HepG2 (cell line): Measurements from ENCODE around the gene NAB2. TPM values are rescaled to one million over a fixed set of nuclear protein-coding genes. Genes with fewer than 3 reads are reported as not detected.
A peak's percentile ranks its signal among the peaks of the same experiment; 100 is the strongest.

Experiments used
- FOXA1 ChIP-seq, 2 experiments: fragments of 450-650 bp in 1 of 2; sonication (generic) in 1 of 2; formaldehyde crosslinking in 1 of 2; IDR thresholded peaks; 2 replicates each; pipeline versions ENCODE4 v1.4.0 to v1.6.1; 2016 to 2020; ENCODE audit warnings: missing genetic modification reagents in 1 of 2
- HNF4G ChIP-seq, 2 experiments: sonication (generic) in 1 of 2; formaldehyde crosslinking in 1 of 2; IDR thresholded peaks; 2 replicates each; pipeline versions ENCODE4 v1.4.0 to v1.6.1; 2011 to 2020; ENCODE audit warnings: borderline replicate concordance in 2 of 2, low read depth in 2 of 2, mild to moderate bottlenecking in 2 of 2, low read length in 1 of 2, missing genetic modification reagents in 1 of 2, moderate library complexity in 1 of 2
- IKZF4 ChIP-seq: sonication (generic); formaldehyde crosslinking; IDR thresholded peaks from 2 replicates; pipeline ENCODE4 v1.5.1; 2020; ENCODE audit warnings: borderline replicate concordance, mild to moderate bottlenecking, low read depth, missing genetic modification reagents; ENCODE audit errors: not compliant biosample characterization
- MEIS1 ChIP-seq: sonication (generic); formaldehyde crosslinking; IDR thresholded peaks from 2 replicates; pipeline ENCODE4 v1.9.0; 2021; ENCODE audit warnings: mild to moderate bottlenecking, missing genetic modification reagents, moderate library complexity, borderline replicate concordance
- PAF1 ChIP-seq: IDR thresholded peaks from 2 replicates; pipeline ENCODE4 v1.6.1; 2016; ENCODE audit warnings: missing genetic modification reagents, missing compliant biosample characterization
- PITX1 ChIP-seq: sonication (generic); formaldehyde crosslinking; IDR thresholded peaks from 2 replicates; pipeline ENCODE4 v1.5.1; 2020; ENCODE audit warnings: mild to moderate bottlenecking, missing genetic modification reagents
- SIN3B ChIP-seq: fragments of 150-350 bp; IDR thresholded peaks from 2 replicates; pipeline ENCODE4 v1.6.1; 2014; ENCODE audit warnings: low read length
- SNAPC4 ChIP-seq: sonication (generic); formaldehyde crosslinking; IDR thresholded peaks from 2 replicates; pipeline ENCODE4 v1.4.0; 2020; ENCODE audit warnings: mild to moderate bottlenecking, missing genetic modification reagents
- U2AF2 ChIP-seq: fragments of 200-400 bp; formaldehyde crosslinking; IDR thresholded peaks from 2 replicates; pipeline ENCODE4 v1.6.1; 2017; ENCODE audit warnings: low read depth, mild to moderate bottlenecking, low read length
- ZC3H13 ChIP-seq: sonication (generic); formaldehyde crosslinking; IDR thresholded peaks from 2 replicates; pipeline ENCODE4 v1.8.1; 2023; ENCODE audit warnings: mild to moderate bottlenecking, missing genetic modification reagents, moderate library complexity
- ZFY ChIP-seq: sonication (generic); formaldehyde crosslinking; IDR thresholded peaks from 2 replicates; pipeline ENCODE4 v1.4.0; 2020; ENCODE audit warnings: missing genetic modification reagents
- ZNF513 ChIP-seq: sonication (generic); formaldehyde crosslinking; conservative IDR thresholded peaks from 2 replicates; pipeline ENCODE4 v1.5.0; 2020; ENCODE audit warnings: missing genetic modification reagents
- ZNF567 ChIP-seq: sonication (generic); formaldehyde crosslinking; IDR thresholded peaks from 2 replicates; pipeline ENCODE4 v1.8.1; 2023; ENCODE audit warnings: mild to moderate bottlenecking, missing genetic modification reagents, borderline replicate concordance
- ZNF605 ChIP-seq: sonication (generic); formaldehyde crosslinking; IDR thresholded peaks from 2 replicates; pipeline ENCODE4 v1.8.0; 2022; ENCODE audit warnings: mild to moderate bottlenecking, missing genetic modification reagents
- ZNF782 ChIP-seq: sonication (generic); formaldehyde crosslinking; IDR thresholded peaks from 2 replicates; pipeline ENCODE4 v1.4.0; 2020; ENCODE audit warnings: missing genetic modification reagents, mild to moderate bottlenecking, borderline replicate concordance
- polyA plus RNA-seq, 8 experiments: library from polyadenylated mRNA; depleted of rRNA in 3 of 8; stranded (reverse) in 7 of 8; unstranded in 1 of 8; fragments of >200 nt; fragmentation: Illumina TruSeq in 4 of 8; extraction: Trizol in 4 of 8; gene quantifications; 2 replicates each; pipeline versions ENCODE4 v1.2.1 to v1.2.3, GENCODE V29; 2011 to 2016; ENCODE audit warnings: low read depth in 4 of 8, missing spikeins in 1 of 8, mixed read lengths in 1 of 8; ENCODE audit not compliant: insufficient read depth in 1 of 8
- total RNA-seq, 5 experiments: library from RNA; depleted of rRNA; stranded (reverse); fragments of >200 nt; fragmentation: Illumina TruSeq; extraction: Trizol; gene quantifications; 2 replicates each; pipeline ENCODE4 v1.2.3, GENCODE V29; 2016; ENCODE audit warnings: low read depth in 1 of 5
- TF ChIP-seq, protein P1 (sequence below): sonication (generic); formaldehyde crosslinking; IDR thresholded peaks from 2 replicates; pipeline ENCODE4 v1.5.1; 2020; ENCODE audit warnings: mild to moderate bottlenecking, moderate library complexity, missing genetic modification reagents

The NAB2 gene
- total and polyA plus RNA-seq, 2 of the 13 experiments (the other 11 are each of a cell fraction or from before 2014, with no cell fraction given): 11.7 to 12.9 TPM

GRCh38 chr12:57089271-57090245 is 644 bp downstream of the NAB2 start (continued):
- TF ChIP-seq SNAPC4 (CRISPR knock-in tag): no peak
- TF ChIP-seq FOXA1 (IDR thresholded peaks at IDR 0.05): no peak
- TF ChIP-seq FOXA1 (CRISPR knock-in tag; IDR thresholded peaks at IDR 0.05): no peak
- TF ChIP-seq SIN3B: no peak
- peak; percentile 60; the same call in 1 of the 2 replicates for TF ChIP-seq HNF4G (IDR thresholded peaks at IDR 0.05; ENCODE audit: borderline replicate concordance, low read depth, low read length)
- TF ChIP-seq HNF4G (CRISPR knock-in tag; IDR thresholded peaks at IDR 0.05; ENCODE audit: borderline replicate concordance, low read depth): no peak
- no peak for TF ChIP-seq ZNF782 (CRISPR knock-in tag)
- 0 out of 2 replicates have a peak, but pooled peaks have one; percentile 15 for TF ChIP-seq PITX1 (CRISPR knock-in tag)
- TF ChIP-seq U2AF2: no peak
- no peak for TF ChIP-seq IKZF4 (CRISPR knock-in tag)
- no peak for TF ChIP-seq ZNF513 (CRISPR knock-in tag)
- no peak for TF ChIP-seq MEIS1 (CRISPR knock-in tag)
- no peak for TF ChIP-seq ZNF567
- TF ChIP-seq ZFY: peak; percentile 52
- peak; percentile 54; the same call in 1 of the 2 replicates for TF ChIP-seq ZC3H13 (CRISPR knock-in tag)
- TF ChIP-seq ZNF605 (CRISPR knock-in tag): no peak; the same call in 1 of the 2 replicates
- TF ChIP-seq, protein P1, sequence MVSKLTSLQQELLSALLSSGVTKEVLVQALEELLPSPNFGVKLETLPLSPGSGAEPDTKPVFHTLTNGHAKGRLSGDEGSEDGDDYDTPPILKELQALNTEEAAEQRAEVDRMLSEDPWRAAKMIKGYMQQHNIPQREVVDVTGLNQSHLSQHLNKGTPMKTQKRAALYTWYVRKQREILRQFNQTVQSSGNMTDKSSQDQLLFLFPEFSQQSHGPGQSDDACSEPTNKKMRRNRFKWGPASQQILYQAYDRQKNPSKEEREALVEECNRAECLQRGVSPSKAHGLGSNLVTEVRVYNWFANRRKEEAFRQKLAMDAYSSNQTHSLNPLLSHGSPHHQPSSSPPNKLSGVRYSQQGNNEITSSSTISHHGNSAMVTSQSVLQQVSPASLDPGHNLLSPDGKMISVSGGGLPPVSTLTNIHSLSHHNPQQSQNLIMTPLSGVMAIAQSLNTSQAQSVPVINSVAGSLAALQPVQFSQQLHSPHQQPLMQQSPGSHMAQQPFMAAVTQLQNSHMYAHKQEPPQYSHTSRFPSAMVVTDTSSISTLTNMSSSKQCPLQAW (CRISPR knock-in tag): 0 out of 2 replicates have a peak, but pooled peaks have one; percentile 31
- TF ChIP-seq PAF1 (CRISPR knock-in tag): no peak
